ENCODE measurements around the gene GATAD2B.

Gene GATAD2B

DNA sequence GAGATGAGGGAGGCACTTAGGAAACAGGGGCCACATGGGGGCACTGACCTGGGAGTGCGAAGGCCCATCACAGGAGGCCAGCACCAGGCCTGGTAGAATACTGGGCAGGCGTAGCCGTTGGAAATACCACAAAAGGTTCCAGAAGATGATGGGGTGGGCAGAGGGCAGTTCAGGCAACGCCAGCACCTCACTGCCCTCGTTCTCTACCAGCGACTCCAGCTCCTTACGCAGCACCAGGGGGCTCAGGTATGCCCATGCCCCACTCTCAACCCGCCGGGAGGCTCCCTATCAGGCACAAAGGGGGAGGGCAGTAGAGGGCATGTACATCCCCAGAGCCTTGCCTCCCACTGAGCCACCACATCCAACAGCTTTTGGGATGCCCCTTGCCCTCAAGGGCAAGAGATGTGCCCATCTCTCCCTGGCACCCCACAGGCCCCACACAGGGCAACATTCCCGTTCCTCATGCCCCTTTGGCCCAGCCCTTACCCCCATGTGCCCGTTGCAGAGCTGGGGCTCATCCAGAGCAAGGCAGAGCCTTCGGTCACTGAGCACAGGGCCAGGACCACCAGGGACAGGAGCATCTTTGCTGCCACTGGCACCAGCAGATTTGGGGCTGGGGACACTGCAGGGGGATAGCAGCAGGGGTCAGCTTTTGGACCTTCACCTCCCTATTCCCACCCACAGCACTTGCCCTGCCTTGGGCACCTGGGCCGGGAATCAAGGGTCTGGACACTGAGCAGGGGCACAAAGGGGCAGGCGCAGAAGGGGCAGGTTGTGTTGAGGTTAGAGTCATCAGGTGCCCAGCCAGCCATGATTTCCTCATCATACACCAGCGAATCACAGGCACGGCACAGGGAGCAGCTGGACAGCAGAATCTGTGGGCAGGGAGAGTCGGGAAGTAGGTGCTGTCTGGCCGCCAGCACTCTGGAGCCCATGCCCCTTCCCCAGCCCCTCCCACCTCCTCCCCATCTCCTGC, 9.7 kb upstream of the GATAD2B start:
- H3K36me3 ChIP-seq (ENCODE audit: control insufficient read depth in 1 of 2, insufficient read depth in 2 of 2, low read length in 2 of 2) = peaks cover 44 to 70% of the 10 kb centered on the region in 2 donors
- no peak overlapping the region for H3K4me3 ChIP-seq (ENCODE audit: low read depth in 1 of 2, low read length in 2 of 2)
- H3K9ac ChIP-seq (ENCODE audit: low read depth in 1 of 2, low read length in 2 of 2) = no peak overlapping the region
- H3K27ac ChIP-seq (ENCODE audit: low read depth, low read length) = no peak overlapping the region
- H3K4me1 ChIP-seq (ENCODE audit: control insufficient read depth in 1 of 2, insufficient read depth in 2 of 2, low read length in 2 of 2) = peaks cover 0 to 4% of the 10 kb centered on the region in 2 donors
- H3K27me3 ChIP-seq (ENCODE audit: control insufficient read depth in 1 of 2, insufficient read depth in 2 of 2, low read length in 2 of 2) = no peaks in the 10 kb centered on the region
- H3K9me3 ChIP-seq (ENCODE audit: control insufficient read depth in 1 of 2, low read length in 2 of 2) = no peaks in the 10 kb centered on the region

DNA sequence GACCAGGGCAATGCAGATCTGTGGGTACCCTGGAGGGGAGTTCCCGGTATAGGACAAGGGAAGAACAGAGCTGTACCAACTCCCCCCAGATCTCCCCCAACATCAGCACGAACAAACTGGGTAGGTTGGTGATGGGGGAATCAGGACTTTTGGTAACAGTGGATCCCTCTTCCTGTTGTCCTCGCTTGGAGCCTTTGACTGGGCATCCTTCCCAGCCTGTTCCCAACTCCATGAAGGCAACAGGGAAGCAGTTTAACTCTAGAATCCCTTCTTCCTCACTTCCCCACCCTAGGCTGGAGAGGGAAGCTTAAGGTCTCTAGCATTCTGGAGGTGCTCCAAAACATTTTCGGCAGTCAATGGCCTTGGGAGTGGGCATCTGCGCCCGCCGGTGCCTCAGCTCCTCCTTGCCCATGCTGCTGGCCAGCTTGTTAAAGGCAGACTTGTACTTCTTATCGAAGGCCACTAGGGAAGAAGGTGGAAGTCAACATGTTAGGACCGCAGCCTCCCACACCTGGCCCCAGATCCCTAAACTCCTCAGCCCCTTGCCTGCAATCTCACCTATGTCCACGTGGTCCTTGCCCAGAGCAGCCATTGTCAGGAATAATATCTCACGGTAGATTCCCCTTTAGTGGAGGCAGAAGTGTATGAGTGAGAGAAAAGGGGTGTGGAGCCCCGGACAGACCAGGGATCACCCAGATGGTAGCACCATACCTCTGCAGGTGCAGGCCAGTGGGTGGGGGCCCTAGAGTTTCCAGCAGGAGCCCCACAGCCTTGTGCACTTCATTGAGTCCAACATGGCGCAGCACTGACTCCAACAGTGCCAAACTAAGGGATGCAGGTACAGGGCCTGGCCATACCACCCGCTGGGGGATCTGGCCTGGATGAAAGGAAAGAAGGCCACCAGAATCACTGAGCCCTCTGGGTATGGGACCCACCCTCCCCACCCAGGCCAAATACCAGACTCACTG, 7.5 kb upstream of the GATAD2B start:
- peaks cover 25 to 50% of the 10 kb centered on the region in 2 donors for H3K36me3 ChIP-seq (ENCODE audit: control insufficient read depth in 1 of 2, insufficient read depth in 2 of 2, low read length in 2 of 2)

DNA sequence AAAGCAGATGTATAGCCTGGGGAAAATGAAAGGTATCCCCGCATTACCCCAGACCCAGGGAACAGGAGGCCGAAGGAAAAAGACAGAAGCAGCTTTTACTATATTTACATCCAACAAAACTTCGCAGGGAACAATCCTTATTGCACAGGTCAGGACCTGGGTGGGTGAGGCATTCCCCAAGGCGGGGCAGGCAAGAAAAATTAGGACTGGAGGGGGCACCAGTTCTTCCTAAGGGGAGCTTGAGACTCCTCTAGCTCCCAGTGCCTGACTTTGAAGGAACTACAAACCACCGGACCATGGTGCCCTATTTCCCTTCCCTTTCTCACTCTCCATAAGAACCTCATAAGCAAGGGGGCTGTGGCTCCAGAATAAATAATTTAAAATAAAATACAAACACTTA, 6.7 kb upstream of the GATAD2B start:
- Histone ChIP-seq H3K36me3 (ENCODE audit: control insufficient read depth in 1 of 2, insufficient read depth in 2 of 2, low read length in 2 of 2) (peaks cover 20 to 42% of the 10 kb centered on the region in 2 donors), H3K27ac (ENCODE audit: low read depth, low read length) (no peak overlapping the region), H3K4me1 (ENCODE audit: control insufficient read depth in 1 of 2, insufficient read depth in 2 of 2, low read length in 2 of 2) (peaks cover 0 to 4% of the 10 kb centered on the region in 2 donors), H3K9me3 (ENCODE audit: control insufficient read depth in 1 of 2, low read length in 2 of 2) (no peaks in the 10 kb centered on the region), H3K4me3 (ENCODE audit: low read depth in 1 of 2, low read length in 2 of 2) (no peak overlapping the region), H3K27me3 (ENCODE audit: control insufficient read depth in 1 of 2, insufficient read depth in 2 of 2, low read length in 2 of 2) (no peaks in the 10 kb centered on the region), H3K9ac (ENCODE audit: low read depth in 1 of 2, low read length in 2 of 2) (no peak overlapping the region)

More for the DNA sequence above, 7.5 kb upstream of the GATAD2B start:
- H3K4me3 ChIP-seq (ENCODE audit: low read depth in 1 of 2, low read length in 2 of 2) = no peak overlapping the region
- no peak overlapping the region for H3K27ac ChIP-seq (ENCODE audit: low read depth, low read length)
- peaks cover 0 to 4% of the 10 kb centered on the region in 2 donors for H3K4me1 ChIP-seq (ENCODE audit: control insufficient read depth in 1 of 2, insufficient read depth in 2 of 2, low read length in 2 of 2)
- H3K9me3 ChIP-seq (ENCODE audit: control insufficient read depth in 1 of 2, low read length in 2 of 2) = no peaks in the 10 kb centered on the region
- no peak overlapping the region for H3K9ac ChIP-seq (ENCODE audit: low read depth in 1 of 2, low read length in 2 of 2)
- H3K27me3 ChIP-seq (ENCODE audit: control insufficient read depth in 1 of 2, insufficient read depth in 2 of 2, low read length in 2 of 2) = no peaks in the 10 kb centered on the region

DNA sequence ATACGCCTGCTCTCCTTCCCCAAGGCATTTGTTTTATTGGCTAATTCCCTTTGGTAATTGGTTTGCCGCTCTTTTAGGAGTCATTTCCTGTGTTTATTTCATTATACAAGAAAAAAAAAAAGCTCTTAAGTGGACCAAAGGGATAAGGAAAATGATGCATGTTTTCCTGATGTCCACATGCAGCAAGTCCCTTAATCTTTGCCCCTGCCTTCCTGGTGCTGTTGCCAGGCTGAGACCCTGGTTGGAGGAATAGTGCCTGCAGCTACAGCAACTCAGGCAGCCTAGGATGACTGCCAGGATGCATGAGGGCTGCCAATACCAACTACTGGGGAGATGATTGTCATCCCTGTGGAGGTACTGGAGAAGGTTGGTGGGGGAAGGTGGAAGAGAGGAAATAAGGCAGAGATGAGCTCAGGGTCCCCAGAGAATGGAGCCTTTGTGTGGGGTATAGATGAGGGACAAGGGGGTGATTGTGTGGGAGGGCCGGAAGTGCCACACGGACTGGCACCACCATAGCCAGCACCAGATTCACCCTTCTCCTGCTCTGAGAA, 6.1 kb upstream of the GATAD2B start:
- no peak overlapping the region for H3K9ac ChIP-seq (ENCODE audit: low read depth in 1 of 2, low read length in 2 of 2)
- H3K4me3 ChIP-seq (ENCODE audit: low read depth in 1 of 2, low read length in 2 of 2) = no peak overlapping the region

DNA sequence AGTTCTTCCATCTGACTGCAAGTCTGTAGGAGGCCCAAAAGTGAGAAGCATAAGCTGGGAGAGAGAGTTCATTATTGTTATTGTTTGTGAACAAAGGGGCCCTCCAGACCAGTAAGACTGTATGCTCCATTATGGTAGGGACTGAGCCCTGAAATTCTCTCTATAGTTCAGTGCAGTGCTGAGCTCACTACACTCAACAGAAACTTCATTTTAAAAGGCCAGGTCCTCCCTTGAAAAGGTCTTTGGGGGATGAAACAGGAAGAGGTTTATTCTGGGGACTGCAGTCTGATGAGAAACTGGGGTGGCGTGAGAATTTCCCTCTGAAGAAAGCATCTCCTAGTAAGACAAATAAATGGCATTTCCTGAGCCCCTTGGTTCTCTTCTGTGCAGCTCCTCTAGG, 5.5 kb upstream of the GATAD2B start:
- no peaks in the 10 kb centered on the region for H3K9me3 ChIP-seq (ENCODE audit: control insufficient read depth in 1 of 2, low read length in 2 of 2)
- H3K36me3 ChIP-seq (ENCODE audit: control insufficient read depth in 1 of 2, insufficient read depth in 2 of 2, low read length in 2 of 2) = peaks cover 16 to 32% of the 10 kb centered on the region in 2 donors
- no peak overlapping the region for H3K27ac ChIP-seq (ENCODE audit: low read depth, low read length)
- H3K4me1 ChIP-seq (ENCODE audit: control insufficient read depth in 1 of 2, insufficient read depth in 2 of 2, low read length in 2 of 2) = peaks cover 7 to 11% of the 10 kb centered on the region in 2 donors
- no peak overlapping the region for H3K9ac ChIP-seq (ENCODE audit: low read depth in 1 of 2, low read length in 2 of 2)
- H3K27me3 ChIP-seq (ENCODE audit: control insufficient read depth in 1 of 2, insufficient read depth in 2 of 2, low read length in 2 of 2) = no peaks in the 10 kb centered on the region
- no peak overlapping the region for H3K4me3 ChIP-seq (ENCODE audit: low read depth in 1 of 2, low read length in 2 of 2)

More for the DNA sequence above, 6.1 kb upstream of the GATAD2B start:
- Histone ChIP-seq H3K27ac (ENCODE audit: low read depth, low read length) (no peak overlapping the region), H3K9me3 (ENCODE audit: control insufficient read depth in 1 of 2, low read length in 2 of 2) (no peaks in the 10 kb centered on the region), H3K4me1 (ENCODE audit: control insufficient read depth in 1 of 2, insufficient read depth in 2 of 2, low read length in 2 of 2) (peaks cover 2 to 7% of the 10 kb centered on the region in 2 donors), H3K27me3 (ENCODE audit: control insufficient read depth in 1 of 2, insufficient read depth in 2 of 2, low read length in 2 of 2) (no peaks in the 10 kb centered on the region), H3K36me3 (ENCODE audit: control insufficient read depth in 1 of 2, insufficient read depth in 2 of 2, low read length in 2 of 2) (peaks cover 16 to 38% of the 10 kb centered on the region in 2 donors)

DNA sequence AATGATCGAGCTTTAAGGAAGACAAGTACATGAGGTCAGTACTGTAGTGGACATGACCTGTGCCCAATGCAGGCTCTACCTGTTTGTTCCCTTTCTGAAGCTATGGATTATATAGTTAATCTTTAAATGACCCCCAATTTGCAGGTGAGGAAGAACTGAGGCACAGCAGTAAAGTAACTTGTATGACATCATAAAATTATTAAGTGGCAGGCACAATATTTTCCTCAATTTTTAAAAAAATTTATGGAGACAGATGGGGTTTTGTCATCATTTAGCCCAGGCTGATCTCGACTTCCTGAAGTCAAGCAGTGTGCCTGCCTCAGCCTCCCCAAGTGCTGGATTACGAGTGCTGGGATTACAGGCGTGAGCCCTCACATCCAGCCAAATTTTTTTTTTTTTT, 3.6 kb upstream of the GATAD2B start:
- Histone ChIP-seq H3K4me1 (ENCODE audit: control insufficient read depth in 1 of 2, insufficient read depth in 2 of 2, low read length in 2 of 2) (peaks cover 13 to 17% of the 10 kb centered on the region in 2 donors), H3K9me3 (ENCODE audit: control insufficient read depth in 1 of 2, low read length in 2 of 2) (no peaks in the 10 kb centered on the region), H3K27ac (ENCODE audit: low read depth, low read length) (no peak overlapping the region), H3K36me3 (ENCODE audit: control insufficient read depth in 1 of 2, insufficient read depth in 2 of 2, low read length in 2 of 2) (peaks cover 4 to 18% of the 10 kb centered on the region in 2 donors), H3K27me3 (ENCODE audit: control insufficient read depth in 1 of 2, insufficient read depth in 2 of 2, low read length in 2 of 2) (no peaks in the 10 kb centered on the region), H3K4me3 (ENCODE audit: low read depth in 1 of 2, low read length in 2 of 2) (no peak overlapping the region), H3K9ac (ENCODE audit: low read depth in 1 of 2, low read length in 2 of 2) (no peak overlapping the region)

DNA sequence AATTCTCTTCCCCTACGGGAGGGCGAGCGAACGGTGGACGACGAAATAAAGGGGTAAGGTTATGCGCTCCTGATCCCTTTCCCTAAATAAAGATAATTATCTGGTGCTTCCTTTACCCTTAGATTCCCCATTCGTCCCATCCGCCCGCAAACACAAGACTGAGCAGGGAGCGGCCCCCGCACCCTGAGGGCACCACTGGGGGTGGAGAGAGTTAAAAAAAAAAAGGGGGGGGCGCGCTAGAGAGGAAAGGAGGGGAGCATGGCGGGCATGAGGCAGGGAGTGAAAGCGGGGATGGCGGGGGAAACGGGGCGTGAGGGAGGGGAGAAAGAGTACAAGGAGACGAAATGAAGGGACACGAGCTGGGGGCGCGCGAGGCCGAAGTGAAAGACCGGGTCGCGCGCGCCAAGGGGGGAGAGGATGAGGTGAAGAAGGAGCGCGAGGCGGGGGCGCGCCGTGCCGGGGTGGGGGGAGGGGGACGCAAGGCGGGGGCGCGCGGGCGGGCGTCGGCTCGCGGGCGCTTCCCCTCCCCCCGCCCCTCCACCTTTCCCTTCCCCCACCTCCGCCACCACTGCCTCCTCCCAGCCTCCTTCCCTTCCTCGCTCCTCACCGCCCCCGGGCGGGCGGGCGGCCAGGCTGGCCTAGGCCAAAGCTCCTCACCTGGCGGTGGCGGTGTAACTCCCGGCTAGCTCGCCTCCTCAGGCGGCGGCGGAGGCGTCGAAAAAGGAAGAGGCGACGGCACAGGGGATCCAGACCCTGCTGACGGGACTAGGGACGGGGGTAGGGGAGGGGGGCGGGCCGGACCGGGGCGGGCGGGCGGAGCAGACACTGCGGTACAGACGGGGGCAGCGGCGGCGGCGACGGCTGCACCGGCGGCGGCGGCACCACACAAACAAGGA, 448 bp downstream of the GATAD2B start:
- H3K4me3 ChIP-seq (ENCODE audit: low read depth in 1 of 2, low read length in 2 of 2) = peak overlapping the region; percentile 74 to 90
- peak overlapping the region; percentile 63 for H3K27ac ChIP-seq (ENCODE audit: low read depth, low read length)
- H3K4me1 ChIP-seq (ENCODE audit: control insufficient read depth in 1 of 2, insufficient read depth in 2 of 2, low read length in 2 of 2) = peaks cover 28 to 29% of the 10 kb centered on the region in 2 donors
- peaks cover 3 to 11% of the 10 kb centered on the region in 2 donors for H3K36me3 ChIP-seq (ENCODE audit: control insufficient read depth in 1 of 2, insufficient read depth in 2 of 2, low read length in 2 of 2)
- no peaks in the 10 kb centered on the region for H3K27me3 ChIP-seq (ENCODE audit: control insufficient read depth in 1 of 2, insufficient read depth in 2 of 2, low read length in 2 of 2)
- H3K9ac ChIP-seq (ENCODE audit: low read depth in 1 of 2, low read length in 2 of 2) = peak overlapping the region; percentile 75 to 81
- no peaks in the 10 kb centered on the region for H3K9me3 ChIP-seq (ENCODE audit: control insufficient read depth in 1 of 2, low read length in 2 of 2)

DNA sequence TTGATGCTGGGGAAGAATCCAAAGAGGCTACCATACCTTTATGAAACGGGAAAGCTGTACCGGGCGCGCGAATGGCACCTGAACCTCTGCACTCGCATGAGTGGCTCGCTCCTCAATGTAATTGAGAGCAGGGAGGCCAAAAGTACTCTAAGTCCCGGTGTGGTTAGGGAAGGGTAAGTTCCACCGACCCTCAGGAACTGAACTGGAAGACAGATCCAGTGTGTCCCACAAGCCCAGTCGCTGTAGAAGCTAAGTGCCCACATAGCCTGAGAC, 1.0 kb downstream of the GATAD2B start:
- no peaks in the 10 kb centered on the region for H3K27me3 ChIP-seq (ENCODE audit: control insufficient read depth in 1 of 2, insufficient read depth in 2 of 2, low read length in 2 of 2)
- peaks cover 3 to 11% of the 10 kb centered on the region in 2 donors for H3K36me3 ChIP-seq (ENCODE audit: control insufficient read depth in 1 of 2, insufficient read depth in 2 of 2, low read length in 2 of 2)
- no peaks in the 10 kb centered on the region for H3K9me3 ChIP-seq (ENCODE audit: control insufficient read depth in 1 of 2, low read length in 2 of 2)
- no peak overlapping the region for H3K27ac ChIP-seq (ENCODE audit: low read depth, low read length)
- peak overlapping the region; percentile 74 to 90 for H3K4me3 ChIP-seq (ENCODE audit: low read depth in 1 of 2, low read length in 2 of 2)
- peaks cover 28 to 29% of the 10 kb centered on the region in 2 donors for H3K4me1 ChIP-seq (ENCODE audit: control insufficient read depth in 1 of 2, insufficient read depth in 2 of 2, low read length in 2 of 2)
- H3K9ac ChIP-seq (ENCODE audit: low read depth in 1 of 2, low read length in 2 of 2) = peak overlapping the region; percentile 75 to 81

DNA sequence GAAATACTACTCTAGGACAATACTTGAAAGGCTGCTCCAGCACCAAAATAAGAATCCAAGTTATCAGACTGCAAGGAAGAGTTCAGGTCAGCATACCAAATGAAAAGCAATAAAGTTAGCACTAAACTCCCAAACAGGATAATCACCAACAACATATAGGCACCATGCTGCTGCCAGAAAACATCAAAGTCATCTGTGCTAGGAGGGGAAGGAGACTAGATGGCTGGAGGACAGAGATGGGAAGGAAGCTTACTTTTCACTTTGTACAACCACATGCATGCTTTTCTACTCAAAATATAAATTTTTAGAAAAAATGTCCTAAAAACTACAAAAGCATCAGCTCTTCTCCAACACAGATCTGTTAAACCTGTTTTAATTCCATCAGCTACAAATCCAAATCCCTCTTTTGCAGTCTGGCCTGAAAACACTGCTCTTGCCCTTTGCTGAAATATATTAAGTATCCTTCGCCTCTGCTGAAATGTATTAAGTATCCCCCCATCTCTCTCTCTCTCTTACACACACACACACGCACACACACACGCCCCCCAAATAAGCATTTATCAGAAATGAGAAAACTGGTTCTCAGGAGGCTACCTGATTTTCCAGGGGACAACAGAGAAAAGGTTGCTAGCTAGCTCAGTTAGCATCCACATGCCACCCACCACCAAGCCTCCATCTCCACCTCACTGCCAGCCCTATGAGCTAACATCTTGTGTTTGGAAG, 1.5 kb downstream of the GATAD2B start:
- Histone ChIP-seq H3K27ac (ENCODE audit: low read depth, low read length) (no peak overlapping the region), H3K4me1 (ENCODE audit: control insufficient read depth in 1 of 2, insufficient read depth in 2 of 2, low read length in 2 of 2) (peaks cover 28 to 29% of the 10 kb centered on the region in 2 donors), H3K36me3 (ENCODE audit: control insufficient read depth in 1 of 2, insufficient read depth in 2 of 2, low read length in 2 of 2) (peaks cover 3 to 11% of the 10 kb centered on the region in 2 donors), H3K27me3 (ENCODE audit: control insufficient read depth in 1 of 2, insufficient read depth in 2 of 2, low read length in 2 of 2) (no peaks in the 10 kb centered on the region), H3K9ac (ENCODE audit: low read depth in 1 of 2, low read length in 2 of 2) (peak overlapping the region; percentile 75 to 81), H3K9me3 (ENCODE audit: control insufficient read depth in 1 of 2, low read length in 2 of 2) (no peaks in the 10 kb centered on the region), H3K4me3 (ENCODE audit: low read depth in 1 of 2, low read length in 2 of 2) (peak overlapping the region; percentile 74 to 90)

Data from duodenal mucosa (tissue), 2 donors.